ENCODE measurements around the gene GAPVD1.

The GAPVD1 gene

DNA sequence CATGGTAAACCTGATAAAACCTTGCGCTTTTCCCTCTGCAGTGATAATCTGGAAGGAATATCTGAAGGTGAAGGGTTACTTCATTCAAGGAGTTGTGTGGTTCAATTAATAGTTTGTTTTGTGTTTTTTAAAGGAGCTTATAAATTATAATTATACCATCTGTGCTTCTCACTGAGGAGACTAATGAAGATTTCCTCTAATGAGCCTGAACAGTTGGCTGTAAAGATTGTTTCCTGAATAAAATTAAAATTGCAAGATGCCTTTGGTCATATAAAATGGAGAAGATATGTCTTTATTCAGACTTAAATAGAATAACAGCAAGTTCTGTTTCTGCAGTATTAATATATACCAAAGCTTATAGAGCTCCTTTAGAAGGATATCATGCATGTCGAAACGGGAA lies 59.9 kb downstream of the GAPVD1 start:
- TF ChIP-seq, protein P1, sequence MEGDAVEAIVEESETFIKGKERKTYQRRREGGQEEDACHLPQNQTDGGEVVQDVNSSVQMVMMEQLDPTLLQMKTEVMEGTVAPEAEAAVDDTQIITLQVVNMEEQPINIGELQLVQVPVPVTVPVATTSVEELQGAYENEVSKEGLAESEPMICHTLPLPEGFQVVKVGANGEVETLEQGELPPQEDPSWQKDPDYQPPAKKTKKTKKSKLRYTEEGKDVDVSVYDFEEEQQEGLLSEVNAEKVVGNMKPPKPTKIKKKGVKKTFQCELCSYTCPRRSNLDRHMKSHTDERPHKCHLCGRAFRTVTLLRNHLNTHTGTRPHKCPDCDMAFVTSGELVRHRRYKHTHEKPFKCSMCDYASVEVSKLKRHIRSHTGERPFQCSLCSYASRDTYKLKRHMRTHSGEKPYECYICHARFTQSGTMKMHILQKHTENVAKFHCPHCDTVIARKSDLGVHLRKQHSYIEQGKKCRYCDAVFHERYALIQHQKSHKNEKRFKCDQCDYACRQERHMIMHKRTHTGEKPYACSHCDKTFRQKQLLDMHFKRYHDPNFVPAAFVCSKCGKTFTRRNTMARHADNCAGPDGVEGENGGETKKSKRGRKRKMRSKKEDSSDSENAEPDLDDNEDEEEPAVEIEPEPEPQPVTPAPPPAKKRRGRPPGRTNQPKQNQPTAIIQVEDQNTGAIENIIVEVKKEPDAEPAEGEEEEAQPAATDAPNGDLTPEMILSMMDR (IDR thresholded peaks at IDR 0.05; ENCODE audit: insufficient read depth, low read length, missing control alignments): no peak
- CTCF ChIA-PET: no interaction called here
- no peak for DNase-seq (ENCODE audit: low read depth, low spot score)
- no peak overlapping the region for H3K4me3 ChIP-seq (ENCODE audit: low read depth, low read length)
- POLR2A ChIA-PET: no interaction called here

DNA sequence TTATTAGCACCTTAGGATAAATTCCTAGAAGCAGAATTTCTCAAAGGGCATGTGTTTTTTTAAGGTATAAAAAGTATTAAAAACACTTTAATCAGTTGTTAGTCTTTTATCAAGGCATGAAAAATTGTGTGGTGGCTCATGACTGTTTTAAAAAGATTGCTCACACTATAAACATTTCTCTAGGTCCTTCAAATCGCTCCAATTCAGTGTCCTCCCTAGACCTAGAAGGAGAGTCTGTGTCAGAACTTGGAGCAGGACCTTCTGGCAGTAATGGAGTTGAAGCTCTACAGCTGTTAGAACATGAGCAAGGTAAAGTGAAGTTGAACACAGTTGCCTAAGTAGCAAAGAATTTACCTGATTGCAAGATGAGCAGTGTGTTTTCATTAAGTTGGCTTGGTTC lies 62.0 kb downstream of the GAPVD1 start:
- CTCF ChIA-PET: no interaction called here
- TF ChIP-seq, protein P1 (IDR thresholded peaks at IDR 0.05; ENCODE audit: insufficient read depth, low read length, missing control alignments): no peak
- POLR2A ChIA-PET: no interaction called here
- no peak for DNase-seq (ENCODE audit: low read depth, low spot score)
- no peak overlapping the region for H3K4me3 ChIP-seq (ENCODE audit: low read depth, low read length)

DNA sequence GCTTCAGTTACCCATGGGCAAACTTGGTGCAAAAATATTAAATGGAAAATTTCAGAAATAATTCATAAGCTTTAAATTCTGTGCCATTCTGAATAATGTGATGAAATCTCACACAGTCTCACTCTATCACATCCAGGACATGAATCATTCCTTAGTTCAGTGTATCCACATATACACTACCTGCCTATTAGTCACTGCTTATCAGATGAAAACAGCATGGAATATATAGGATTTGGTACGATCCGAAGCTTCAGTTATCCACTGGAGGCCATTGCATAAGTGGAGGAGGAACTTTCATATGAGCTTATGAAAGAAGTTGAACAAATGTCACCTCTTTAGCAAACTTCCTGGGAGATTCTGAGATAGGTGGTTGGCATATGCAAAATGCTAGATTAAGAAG lies 64.2 kb downstream of the GAPVD1 start:
- no peak overlapping the region for H3K4me3 ChIP-seq (ENCODE audit: low read depth, low read length)
- ChIA-PET POLR2A (no interaction called here), CTCF (interaction anchor here (0.6 to 2.4 kb wide), 2 partner anchors 10 to 308 kb away, joined by 3 to 5 read pairs; no protein-coding TSS in a partner anchor)
- DNase-seq (ENCODE audit: low read depth, low spot score): no peak
- TF ChIP-seq, protein P1 (IDR thresholded peaks at IDR 0.05; ENCODE audit: insufficient read depth, low read length, missing control alignments): no peak

DNA sequence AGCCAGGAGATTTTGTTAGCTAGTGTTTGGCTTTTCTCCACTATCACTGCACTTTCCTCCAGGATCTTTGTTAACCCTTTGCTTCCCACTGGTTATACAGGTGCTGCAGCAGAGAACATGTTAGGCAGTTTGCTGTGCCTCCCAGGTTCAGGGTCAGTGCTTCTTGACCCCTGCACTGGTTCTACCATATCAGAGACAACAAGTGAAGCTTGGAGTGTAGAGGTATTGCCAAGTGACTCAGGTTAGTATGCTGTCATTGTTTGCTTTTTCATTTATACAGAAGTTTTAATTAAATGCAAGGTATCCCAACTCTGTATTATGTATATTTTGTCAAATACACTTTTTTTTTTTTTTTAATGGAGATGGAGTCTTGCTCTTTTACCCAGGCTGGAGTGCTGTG lies 68.4 kb downstream of the GAPVD1 start:
- TF ChIP-seq, protein P1 (IDR thresholded peaks at IDR 0.05; ENCODE audit: insufficient read depth, low read length, missing control alignments): no peak
- CTCF ChIA-PET: interaction anchor here (1.0 to 1.1 kb wide), 2 partner anchors 14 to 32 kb away, joined by 3 to 4 read pairs; no protein-coding TSS in a partner anchor
- no peak overlapping the region for H3K4me3 ChIP-seq (ENCODE audit: low read depth, low read length)
- no peak for DNase-seq (ENCODE audit: low read depth, low spot score)
- POLR2A ChIA-PET: no interaction called here

DNA sequence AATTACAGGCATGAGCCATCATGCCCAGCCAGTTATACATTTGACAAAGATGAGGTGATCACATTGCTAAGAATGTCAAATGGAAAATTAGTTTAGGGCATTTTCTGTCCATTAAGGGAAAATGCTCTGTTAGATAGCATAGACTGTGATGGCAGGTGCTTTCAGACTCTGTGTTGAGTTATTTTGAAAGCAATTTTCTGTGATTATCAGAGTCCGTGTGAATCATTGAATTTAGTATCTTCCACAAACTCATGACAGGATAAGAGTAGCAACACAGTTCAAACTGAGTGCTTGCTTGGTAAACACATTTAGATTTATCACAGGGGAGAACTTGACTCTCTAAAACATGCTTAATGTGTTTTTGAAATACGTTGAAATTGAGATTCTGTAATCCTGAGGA lies 69.0 kb downstream of the GAPVD1 start:
- no peak overlapping the region for H3K4me3 ChIP-seq (ENCODE audit: low read depth, low read length)
- no peak for DNase-seq (ENCODE audit: low read depth, low spot score)
- ChIA-PET CTCF (no interaction called here), POLR2A (no interaction called here)
- TF ChIP-seq, protein P1 (IDR thresholded peaks at IDR 0.05; ENCODE audit: insufficient read depth, low read length, missing control alignments): no peak

DNA sequence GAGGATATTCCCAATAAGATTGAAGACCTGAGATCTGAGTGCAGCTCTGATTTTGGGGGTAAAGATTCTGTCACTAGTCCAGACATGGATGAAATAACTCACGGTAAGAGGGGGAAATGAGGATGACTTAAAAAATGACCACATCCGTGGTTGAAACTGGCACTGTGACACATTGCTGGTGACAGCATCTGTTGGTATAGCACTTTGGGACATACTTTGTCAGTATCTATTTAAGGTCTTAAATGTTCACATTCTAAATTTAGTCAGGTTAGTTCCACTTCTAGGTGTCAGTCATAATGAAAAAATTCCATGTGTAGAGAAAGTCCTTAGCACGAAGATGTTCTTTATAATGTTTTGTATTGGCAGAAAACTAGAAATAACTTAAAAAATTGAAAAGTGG lies 70.9 kb downstream of the GAPVD1 start:
- no peak for DNase-seq (ENCODE audit: low read depth, low spot score)
- TF ChIP-seq, protein P1 (IDR thresholded peaks at IDR 0.05; ENCODE audit: insufficient read depth, low read length, missing control alignments): no peak
- ChIA-PET CTCF (interaction anchor here (0.7 kb wide), 1 partner anchor 881 kb away, joined by 3 read pairs; no protein-coding TSS in a partner anchor), POLR2A (no interaction called here)
- H3K4me3 ChIP-seq (ENCODE audit: low read depth, low read length): no peak overlapping the region

Measured in AG04449 (cell line).